Gastrocnemius medialis (tissue), 4 donors: ENCODE results near the gene CCDC85C. TPM values are rescaled to one million over a fixed set of nuclear protein-coding genes. Genes with fewer than 3 reads are reported as not detected.

Source experiments
- ATAC-seq, 2 donors: fragments of 150-250 bp; one replicate each; pipeline ENCODE4 v1.9.1; 2016
- DNase-seq, 2 donors: peaks; one replicate each; pipeline ENCODE4 v3.0.0-alpha.2; 2019
- H3K27ac ChIP-seq, 4 donors: fragments of 200-600 bp; sonication (generic); 1 replicate in 1 of 4; 2 replicates in 3 of 4; pipeline ENCODE4 v1.5.1; 2016 to 2018; ENCODE audit warnings: mild to moderate bottlenecking in 2 of 4, moderate library complexity in 1 of 4
- H3K27me3 ChIP-seq, 3 donors: fragments of 200-600 bp; sonication (generic) in 2 of 3; 1 replicate in 1 of 3; 2 replicates in 2 of 3; pipeline versions ENCODE4 v1.5.1 to v1.6.0; 2016 to 2019; ENCODE audit warnings: mild to moderate bottlenecking in 1 of 3, moderate library complexity in 1 of 3
- H3K36me3 ChIP-seq, 2 donors: fragments of 200-600 bp; sonication (generic) in 1 of 2; one replicate each; pipeline ENCODE4 v1.5.1; 2017 to 2018
- H3K4me1 ChIP-seq, 2 donors: fragments of 200-600 bp; sonication (generic) in 1 of 2; one replicate each; pipeline ENCODE4 v1.5.1; 2016 to 2017; ENCODE audit warnings: mild to moderate bottlenecking in 2 of 2
- H3K4me3 ChIP-seq, 4 donors: fragments of 200-600 bp; sonication (generic) in 3 of 4; 1 replicate in 1 of 4; 2 replicates in 3 of 4; pipeline ENCODE4 v1.5.1; 2016 to 2019; ENCODE audit warnings: mild to moderate bottlenecking in 2 of 4
- H3K9me3 ChIP-seq, 3 donors: fragments of 200-600 bp; sonication (generic) in 2 of 3; 1 replicate in 1 of 3; 2 replicates in 2 of 3; pipeline ENCODE4 v1.5.1; 2016 to 2019
- POLR2A ChIP-seq, 2 donors: fragments of 450-650 bp; IDR thresholded peaks; one replicate each; pipeline ENCODE4 v1.6.1; 2017; ENCODE audit warnings: antibody characterized with exemption in 2 of 2, mild to moderate bottlenecking in 2 of 2, moderate library complexity in 2 of 2
- in situ Hi-C, 4 donors: fragments of 200-750 bp; cut with MboI; loops; one replicate each; pipeline versions ENCODE4 v1.15.0 to v1.8.0; 2017; ENCODE audit warnings: low sequenced_read_pairs in 4 of 4
- intact Hi-C: fragments of 100-400 bp; cut with DNase I; formaldehyde crosslinking; loops from one replicate; pipeline ENCODE4 v1.15.1; 2023; ENCODE audit warnings: low total_unique reads
- total RNA-seq, 4 donors: library from RNA; depleted of rRNA; stranded (reverse); fragments of >200 nt; gene quantifications; one replicate each; pipeline versions ENCODE4 v1.1.0 to v1.2.3, GENCODE V29; 2016
- TF ChIP-seq, protein P1 (sequence below), 5 experiments: fragments of 450-650 bp in 3 of 5; fragments of 200-600 bp in 2 of 5; sonication (generic) in 2 of 5; IDR thresholded peaks in 4 of 5; conservative IDR thresholded peaks in 1 of 5; 1 replicate in 4 of 5; 2 replicates in 1 of 5; pipeline ENCODE4 v1.5.1; 2016 to 2019; ENCODE audit warnings: antibody characterized with exemption in 5 of 5, mild to moderate bottlenecking in 3 of 5, moderate library complexity in 3 of 5

CCDC85C gene
- total RNA-seq, 4 donors from 2014 or later: 7.9 to 32.8 (median 15.4) TPM

DNA sequence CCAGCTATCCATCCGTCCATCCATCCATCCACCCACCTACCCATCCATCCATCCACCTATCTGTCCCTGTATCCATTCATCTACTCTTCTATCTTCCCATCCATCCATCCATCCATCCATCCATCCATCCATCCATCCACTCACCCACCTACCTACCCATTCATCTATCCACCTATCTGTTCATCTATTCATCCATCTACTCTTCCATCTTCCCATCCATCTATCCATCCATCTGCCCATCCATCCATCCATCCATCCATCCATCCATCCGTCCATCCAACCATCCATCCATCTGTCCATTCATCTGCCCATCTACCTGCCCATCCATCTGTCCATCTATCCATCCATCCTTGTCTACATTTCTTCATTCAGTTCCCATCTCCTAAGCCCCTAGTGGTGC lies 23.1 kb upstream of the CCDC85C start:
- intact Hi-C loops: no loop called here
- Histone ChIP-seq H3K27ac (no peak overlapping the region), H3K9me3 (no peaks in the 10 kb centered on the region), H3K4me1 (no peaks in the 10 kb centered on the region), H3K27me3 (no peaks in the 10 kb centered on the region), H3K4me3 (no peak overlapping the region), H3K36me3 (no peaks in the 10 kb centered on the region)
- DNase-seq: no peak
- ATAC-seq: no peak
- TF ChIP-seq POLR2A (IDR thresholded peaks at IDR 0.05): no peak
- TF ChIP-seq, protein P1, sequence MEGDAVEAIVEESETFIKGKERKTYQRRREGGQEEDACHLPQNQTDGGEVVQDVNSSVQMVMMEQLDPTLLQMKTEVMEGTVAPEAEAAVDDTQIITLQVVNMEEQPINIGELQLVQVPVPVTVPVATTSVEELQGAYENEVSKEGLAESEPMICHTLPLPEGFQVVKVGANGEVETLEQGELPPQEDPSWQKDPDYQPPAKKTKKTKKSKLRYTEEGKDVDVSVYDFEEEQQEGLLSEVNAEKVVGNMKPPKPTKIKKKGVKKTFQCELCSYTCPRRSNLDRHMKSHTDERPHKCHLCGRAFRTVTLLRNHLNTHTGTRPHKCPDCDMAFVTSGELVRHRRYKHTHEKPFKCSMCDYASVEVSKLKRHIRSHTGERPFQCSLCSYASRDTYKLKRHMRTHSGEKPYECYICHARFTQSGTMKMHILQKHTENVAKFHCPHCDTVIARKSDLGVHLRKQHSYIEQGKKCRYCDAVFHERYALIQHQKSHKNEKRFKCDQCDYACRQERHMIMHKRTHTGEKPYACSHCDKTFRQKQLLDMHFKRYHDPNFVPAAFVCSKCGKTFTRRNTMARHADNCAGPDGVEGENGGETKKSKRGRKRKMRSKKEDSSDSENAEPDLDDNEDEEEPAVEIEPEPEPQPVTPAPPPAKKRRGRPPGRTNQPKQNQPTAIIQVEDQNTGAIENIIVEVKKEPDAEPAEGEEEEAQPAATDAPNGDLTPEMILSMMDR (IDR thresholded peaks at IDR 0.05 in 4 of 5, conservative IDR thresholded peaks at IDR 0.05 in 1 of 5): no peak
- in situ Hi-C loops: loop anchor here in 2 of 4 donors (10.0 kb wide), 1 partner anchor 102 kb away; no protein-coding TSS in a partner anchor

DNA sequence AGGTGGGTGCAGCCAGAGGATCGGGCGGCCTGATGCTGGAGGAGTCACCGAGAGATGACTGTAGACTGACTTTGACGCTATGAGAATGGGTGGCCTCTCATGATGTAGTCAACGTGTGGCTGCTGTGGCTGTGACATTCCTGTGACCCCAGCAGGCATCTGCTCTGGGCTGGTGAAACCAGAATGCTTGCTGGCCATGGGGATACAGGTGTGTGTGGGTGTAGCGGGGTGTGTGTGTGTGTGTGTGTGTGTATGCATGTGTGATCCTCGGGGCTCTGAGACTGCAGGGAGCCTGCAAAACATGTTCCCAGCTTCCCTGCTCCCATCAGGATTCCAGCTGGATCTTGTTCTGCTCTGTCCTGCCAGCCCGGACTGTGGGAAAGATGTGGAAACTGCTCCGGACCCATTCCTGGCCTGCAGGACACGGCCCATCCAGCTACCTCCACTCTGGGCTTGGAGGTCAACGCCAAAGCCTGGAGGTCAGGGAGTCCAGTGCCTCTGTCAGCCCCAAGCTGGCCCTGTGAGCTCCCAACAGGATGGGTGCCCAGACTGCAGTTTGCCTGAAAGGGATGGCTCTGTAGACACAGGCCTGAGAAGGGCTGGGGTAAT lies 22.1 kb upstream of the CCDC85C start:
- Histone ChIP-seq H3K27me3 (no peaks in the 10 kb centered on the region), H3K27ac (no peak overlapping the region), H3K4me3 (no peak overlapping the region), H3K36me3 (no peaks in the 10 kb centered on the region), H3K4me1 (no peaks in the 10 kb centered on the region), H3K9me3 (no peaks in the 10 kb centered on the region)
- TF ChIP-seq, protein P1 (IDR thresholded peaks at IDR 0.05 in 4 of 5, conservative IDR thresholded peaks at IDR 0.05 in 1 of 5): no peak
- TF ChIP-seq POLR2A (IDR thresholded peaks at IDR 0.05): no peak
- in situ Hi-C loops: loop anchor here in 2 of 4 donors (10.0 kb wide), 1 partner anchor 101 kb away; no protein-coding TSS in a partner anchor
- ATAC-seq (no peak), DNase-seq (no peak)
- intact Hi-C loops: no loop called here

DNA sequence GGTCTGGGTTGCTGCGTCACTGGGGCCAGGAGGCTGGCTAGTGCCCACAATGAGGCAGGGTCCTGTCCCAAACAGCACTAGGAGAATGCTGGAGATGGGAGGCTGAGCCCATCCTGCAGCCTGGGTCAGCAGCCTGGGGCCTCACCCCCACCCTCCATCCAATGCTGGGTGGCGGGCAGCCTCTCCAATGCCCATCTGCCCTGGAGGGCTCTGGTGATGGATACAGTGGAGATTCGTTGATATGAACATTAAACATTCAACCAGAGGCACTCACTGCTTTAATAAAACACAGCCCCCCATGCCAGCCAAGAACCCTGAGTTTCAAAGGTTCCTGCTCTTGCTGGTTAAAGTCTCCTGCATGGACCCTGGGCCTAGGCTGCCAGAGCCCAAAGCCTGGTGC lies 21.5 kb upstream of the CCDC85C start:
- no peak overlapping the region for H3K4me3 ChIP-seq
- intact Hi-C loops: no loop called here
- TF ChIP-seq POLR2A (IDR thresholded peaks at IDR 0.05): no peak
- TF ChIP-seq, protein P1 (IDR thresholded peaks at IDR 0.05 in 4 of 5, conservative IDR thresholded peaks at IDR 0.05 in 1 of 5): no peak
- no peaks in the 10 kb centered on the region for H3K9me3 ChIP-seq
- no peaks in the 10 kb centered on the region for H3K4me1 ChIP-seq
- H3K27ac ChIP-seq: no peak overlapping the region
- ATAC-seq (no peak), DNase-seq (no peak)
- in situ Hi-C loops: loop anchor here in 2 of 4 donors (10.0 kb wide), 1 partner anchor 101 kb away; no protein-coding TSS in a partner anchor
- H3K36me3 ChIP-seq: no peaks in the 10 kb centered on the region
- H3K27me3 ChIP-seq: no peaks in the 10 kb centered on the region

DNA sequence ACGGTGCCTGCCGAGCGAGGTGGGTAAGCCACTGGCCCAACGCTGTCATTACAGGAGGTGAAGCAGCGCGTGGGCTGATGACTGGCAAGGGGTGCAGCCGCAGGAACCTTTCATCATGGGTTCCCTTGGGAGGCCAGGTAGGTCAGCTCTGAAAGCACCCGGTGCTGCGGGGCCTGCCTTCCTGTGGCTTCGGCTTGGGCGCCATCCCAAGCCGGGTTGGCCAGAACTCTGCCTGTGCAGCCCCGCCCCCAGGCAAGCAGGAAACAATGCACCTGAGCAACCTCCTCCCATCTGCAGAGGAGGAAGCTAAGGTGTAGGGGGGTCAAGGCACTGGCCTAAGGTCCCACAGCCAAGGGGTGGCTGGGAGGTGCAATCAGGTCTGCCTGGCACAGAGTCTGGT lies 21.0 kb upstream of the CCDC85C start:
- intact Hi-C loops: no loop called here
- in situ Hi-C loops: loop anchor here in 2 of 4 donors (10.0 kb wide), 1 partner anchor 100 kb away; no protein-coding TSS in a partner anchor

More for the DNA sequence above, 21.0 kb upstream of the CCDC85C start:
- DNase-seq (no peak), ATAC-seq (no peak)
- Histone ChIP-seq H3K9me3 (no peaks in the 10 kb centered on the region), H3K27ac (no peak overlapping the region), H3K4me1 (no peaks in the 10 kb centered on the region), H3K36me3 (no peaks in the 10 kb centered on the region), H3K27me3 (no peaks in the 10 kb centered on the region), H3K4me3 (no peak overlapping the region)
- no peak for TF ChIP-seq POLR2A (IDR thresholded peaks at IDR 0.05)
- TF ChIP-seq, protein P1 (IDR thresholded peaks at IDR 0.05 in 4 of 5, conservative IDR thresholded peaks at IDR 0.05 in 1 of 5): no peak
